GM18520 (cell line): ENCODE results near the gene ELAC2.

Experiments
- ATAC-seq: cut with Tn5 transposase; IDR thresholded peaks from one replicate; pipeline ENCODE4 v1.9.1; 2021; ENCODE audit not compliant: unreplicated experiment

The ELAC2 gene

GRCh38 chr17:13017655-13018459 lies at the start of gene ELAC2:
Gene ELAC2, minus strand, starts transcription at chr17:13018027. Its CDS starts 80 bp downstream, at chr17:13017947.
- peak; percentile 99 for ATAC-seq

- ATAC-seq = no peak
Observed at GRCh38 chr17:13065032-13065431, 47.2 kb upstream of the ELAC2 start.

- no peak for ATAC-seq
Observed at GRCh38 chr17:13055131-13055530, 37.3 kb upstream of the ELAC2 start.

GRCh38 chr17:13054666-13055065 lies 36.8 kb upstream of the ELAC2 start:
- no peak for ATAC-seq

- ATAC-seq = no peak
Observed at GRCh38 chr17:13051915-13052314, 34.1 kb upstream of the ELAC2 start.

GRCh38 chr17:13047011-13047606 lies 29.3 kb upstream of the ELAC2 start:
- ATAC-seq = no peak

GRCh38 chr17:13046361-13046760 lies 28.5 kb upstream of the ELAC2 start:
- ATAC-seq = no peak

- ATAC-seq = no peak
Observed at GRCh38 chr17:13044572-13045065, 26.8 kb upstream of the ELAC2 start.

- ATAC-seq = no peak
Observed at GRCh38 chr17:13038931-13039665, 21.3 kb upstream of the ELAC2 start.

GRCh38 chr17:13036751-13037150 lies 18.9 kb upstream of the ELAC2 start:
- ATAC-seq = no peak

- no peak for ATAC-seq
Observed at GRCh38 chr17:13035420-13035819, 17.6 kb upstream of the ELAC2 start.

- peak; percentile 61 for ATAC-seq
Observed at GRCh38 chr17:13031718-13032350, 14.0 kb upstream of the ELAC2 start.

- ATAC-seq = no peak
Observed at GRCh38 chr17:13030459-13031300, 12.9 kb upstream of the ELAC2 start.

- ATAC-seq = no peak
Observed at GRCh38 chr17:13030056-13030455, 12.2 kb upstream of the ELAC2 start.

- ATAC-seq = no peak
Observed at GRCh38 chr17:13029340-13029739, 11.5 kb upstream of the ELAC2 start.

GRCh38 chr17:13027246-13027645 lies 9.4 kb upstream of the ELAC2 start:
- ATAC-seq = no peak

GRCh38 chr17:13025687-13026086 lies 7.9 kb upstream of the ELAC2 start:
- no peak for ATAC-seq

GRCh38 chr17:13025258-13025627 lies 7.4 kb upstream of the ELAC2 start:
- ATAC-seq = no peak

- peak; percentile 93 for ATAC-seq
Observed at GRCh38 chr17:13024526-13025257, 6.9 kb upstream of the ELAC2 start.

- ATAC-seq = no peak
Observed at GRCh38 chr17:13024016-13024415, 6.2 kb upstream of the ELAC2 start.
